ENCODE data around the gene SLC35F4.
"Not testable (repeated sequence)": the region's sequence is repeated elsewhere in the genome, so short reads cannot be mapped to it uniquely, and the experiment has no call there.

Gene SLC35F4

DNA sequence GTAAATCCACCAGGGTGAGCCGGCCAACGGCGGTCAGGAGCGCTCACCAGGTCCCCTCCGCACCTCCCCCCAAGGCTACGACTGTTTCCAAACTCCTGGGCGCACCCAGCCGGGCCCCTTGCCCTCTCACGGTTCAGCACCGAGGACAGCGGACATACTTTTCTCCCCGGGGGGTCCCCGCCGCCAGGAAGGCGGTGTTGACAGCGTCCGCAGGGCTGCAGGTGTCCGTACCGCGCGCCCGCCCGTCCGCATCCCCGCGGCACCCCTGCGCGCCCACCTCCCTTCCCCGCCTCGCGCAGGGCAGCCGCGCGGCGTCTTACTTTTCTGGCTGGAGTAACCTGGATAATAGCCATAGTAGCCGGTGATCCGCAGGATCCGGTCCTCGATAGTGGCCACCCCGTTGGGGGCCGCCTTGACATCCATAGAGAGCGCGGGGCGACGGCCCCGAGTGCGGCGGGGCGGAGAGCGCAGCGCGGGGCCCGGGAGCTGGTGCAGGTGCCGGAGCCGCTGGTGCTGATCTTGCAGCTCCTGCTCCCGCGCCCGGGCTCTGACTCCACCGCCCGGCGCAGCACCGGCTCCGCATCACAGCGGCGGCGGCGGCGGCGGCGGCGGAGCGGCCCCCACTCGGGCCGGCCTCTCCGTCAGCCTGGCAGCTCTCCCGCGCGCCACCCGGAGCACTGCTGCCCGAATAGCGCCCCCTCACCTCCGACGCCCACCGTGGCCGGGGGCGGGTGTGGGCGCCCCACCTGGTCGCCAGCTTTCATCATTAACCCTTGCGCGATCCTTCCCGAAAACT, at the start of gene SLC35F4:
Gene SLC35F4, minus strand, starts transcription at position 690 of the 796 bp plus-strand sequence.
- DNase-seq: peak; percentile 27

DNA sequence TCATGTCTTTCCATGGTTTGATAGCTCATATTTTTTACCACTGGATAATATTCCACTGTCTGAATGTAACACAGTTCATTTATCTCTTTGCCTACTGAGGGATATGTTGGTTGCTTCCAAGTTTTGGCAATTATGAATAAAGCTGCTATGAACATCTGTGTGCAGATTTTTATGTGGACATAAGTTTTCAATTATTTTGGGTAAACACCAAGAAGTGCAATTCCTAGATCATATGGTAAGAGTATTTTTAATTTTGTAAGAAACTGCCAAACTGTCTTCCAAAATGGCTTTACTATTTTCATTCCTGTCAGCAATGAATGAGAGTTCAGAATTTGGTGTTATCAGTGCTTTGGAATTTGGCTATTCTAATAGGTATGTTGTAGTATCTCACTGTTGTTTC, 43.7 kb upstream of the SLC35F4 start:
- DNase-seq: no peak

DNA sequence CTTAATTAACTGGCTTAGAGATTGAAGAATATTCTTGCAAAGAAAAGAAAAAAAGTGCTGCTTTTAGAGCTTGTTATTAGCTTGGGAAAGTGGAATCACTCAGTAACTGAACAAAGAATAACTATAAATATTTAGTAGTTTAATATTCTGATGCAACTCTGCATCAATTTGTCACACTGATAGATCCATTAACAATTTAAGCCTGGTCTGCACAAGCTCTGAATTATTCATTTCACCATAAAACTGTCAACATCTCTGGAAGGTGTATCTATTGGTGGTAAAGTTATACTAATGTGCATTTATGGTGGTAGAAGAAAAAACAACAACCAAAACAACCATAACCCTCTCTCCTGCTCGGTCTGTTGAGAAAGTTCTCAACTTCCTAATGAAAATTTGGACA, 38.1 kb upstream of the SLC35F4 start:
- DNase-seq: no peak

DNA sequence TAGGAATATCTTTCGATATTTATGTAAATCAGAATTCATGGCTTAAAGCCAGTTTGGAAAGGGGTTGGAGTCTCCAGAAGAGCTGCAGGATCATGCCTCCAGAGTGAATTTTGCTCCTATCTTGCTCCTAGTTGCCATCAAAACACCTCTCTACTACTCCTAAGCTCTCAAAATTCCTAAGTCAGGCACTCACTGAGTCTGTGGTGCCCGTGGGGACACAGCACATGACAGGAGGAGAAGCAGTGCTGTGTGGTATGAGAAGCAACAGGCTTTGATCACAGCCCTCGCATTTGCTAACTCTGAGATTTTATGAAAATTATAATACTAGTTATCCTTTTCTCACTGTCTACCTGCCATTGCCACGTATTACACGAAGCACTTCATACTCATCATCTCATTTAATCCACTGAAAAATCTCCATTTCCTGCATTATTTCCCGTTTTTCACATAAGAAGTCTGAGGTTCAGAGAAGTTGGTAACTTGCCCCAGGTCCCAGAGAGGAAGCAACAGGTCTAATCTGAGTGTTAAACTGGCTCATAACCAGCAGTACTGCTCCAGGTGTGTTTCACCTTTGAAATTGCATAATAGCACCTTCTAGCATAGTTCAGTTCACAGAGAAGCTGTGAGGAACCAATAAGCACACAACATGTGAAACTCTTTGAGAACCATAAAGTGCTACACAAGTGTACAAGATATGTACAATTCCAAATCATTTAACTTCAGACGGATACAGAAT, 33.1 kb upstream of the SLC35F4 start:
- no peak for DNase-seq

DNA sequence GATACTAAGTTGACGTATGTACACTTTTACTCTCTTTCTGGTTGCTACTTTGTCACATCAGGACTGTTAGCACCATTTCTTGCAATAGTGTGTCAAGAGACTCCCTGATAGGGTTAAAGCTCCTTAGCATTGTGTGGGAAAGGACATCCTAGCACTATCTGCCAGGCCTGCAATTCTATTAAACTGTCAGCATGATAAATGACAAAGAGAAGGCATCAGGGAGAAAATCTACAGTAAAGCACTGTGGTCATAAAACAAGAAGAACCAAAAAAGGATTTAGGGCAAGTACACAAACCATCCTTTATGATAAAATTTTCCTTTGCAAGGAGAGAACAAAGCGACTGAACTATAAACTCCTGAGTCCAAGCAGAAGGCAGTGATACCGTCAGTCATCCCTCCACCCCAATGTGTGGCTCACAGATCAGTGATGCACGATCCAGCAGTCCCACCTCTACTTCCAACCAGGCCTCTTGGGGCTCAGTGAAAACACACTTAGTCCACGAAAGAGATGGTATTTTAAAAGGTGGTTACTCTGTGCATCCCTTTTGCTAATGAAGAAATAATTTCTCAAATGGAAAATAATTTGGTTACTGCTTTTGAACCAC, 31.4 kb upstream of the SLC35F4 start:
- no peak for DNase-seq

DNA sequence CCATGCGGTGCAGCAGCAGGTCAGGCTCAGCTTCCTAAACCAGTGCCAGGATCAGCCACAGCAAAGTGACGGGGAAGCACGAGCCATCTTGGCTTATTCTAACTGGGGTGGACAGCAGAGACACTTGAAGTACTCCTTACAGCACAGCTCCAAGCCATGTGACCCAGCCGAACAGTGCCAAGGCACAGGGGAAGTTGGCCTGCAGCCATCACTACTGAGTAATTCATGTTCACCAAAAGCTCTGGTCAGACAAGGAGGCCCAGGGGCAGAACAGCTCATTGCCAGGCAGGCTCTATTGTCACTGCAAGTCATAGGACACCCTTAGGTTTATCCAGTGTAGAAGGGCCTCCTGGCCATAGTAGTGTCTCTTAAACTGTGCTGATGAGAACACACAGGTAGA, 23.4 kb upstream of the SLC35F4 start:
- DNase-seq: no peak

DNA sequence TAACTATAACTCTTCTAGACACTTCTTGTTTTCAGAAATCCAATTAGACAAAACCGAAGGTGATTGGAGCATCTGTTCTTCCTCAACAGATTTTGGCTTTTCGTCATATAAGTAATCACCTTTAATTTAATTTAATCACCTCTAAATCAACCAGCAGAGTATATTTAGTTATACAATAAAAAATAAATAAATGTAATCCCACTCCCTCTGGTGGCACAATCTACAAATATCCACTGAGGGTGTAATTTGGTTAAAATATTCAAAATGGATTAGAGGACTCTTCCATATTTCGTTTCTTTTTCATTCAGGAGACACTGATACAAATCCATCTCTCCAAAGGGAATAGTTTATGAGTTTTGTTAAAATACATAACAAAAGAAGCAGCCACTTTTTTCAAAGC, 18.3 kb upstream of the SLC35F4 start:
- DNase-seq: no peak

DNA sequence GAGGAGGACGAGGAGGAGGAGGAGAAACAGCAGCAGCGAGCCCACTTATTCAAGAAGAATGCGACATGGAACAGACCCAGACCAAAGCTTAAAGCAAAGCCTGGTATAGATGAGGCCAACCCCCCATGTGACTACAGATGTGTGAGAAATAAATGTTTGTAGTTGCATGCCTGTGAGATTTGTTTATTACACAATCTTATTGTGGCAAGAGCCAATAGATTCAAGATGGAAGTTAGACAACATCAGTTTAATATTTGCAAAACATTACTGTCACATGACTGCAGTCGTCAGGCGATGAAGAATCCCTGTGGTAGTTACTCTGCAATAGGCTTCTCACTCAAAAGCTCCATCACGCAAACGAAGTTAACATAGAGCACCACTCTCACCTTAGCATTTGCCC, 17.2 kb upstream of the SLC35F4 start:
- no peak for DNase-seq

DNA sequence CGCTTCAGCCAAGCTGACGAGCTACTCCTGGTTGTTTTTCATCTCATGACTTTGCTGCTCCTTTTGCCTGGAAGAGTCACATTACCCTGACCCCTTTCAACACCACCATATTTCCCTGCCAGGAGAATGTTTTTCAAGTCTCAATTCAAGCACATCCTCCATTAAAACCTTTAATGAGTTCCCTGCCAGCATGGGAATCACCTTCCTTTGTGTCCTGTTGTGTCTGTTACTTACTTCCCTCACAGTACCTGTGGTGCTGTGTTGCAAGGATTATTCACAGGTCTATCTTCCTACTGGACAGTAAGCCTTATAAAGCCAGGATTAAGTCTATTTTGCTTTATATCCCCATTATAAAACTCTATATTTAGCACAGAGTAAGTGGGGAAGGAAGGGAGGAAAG, 13.6 kb upstream of the SLC35F4 start:
- no peak for DNase-seq

DNA sequence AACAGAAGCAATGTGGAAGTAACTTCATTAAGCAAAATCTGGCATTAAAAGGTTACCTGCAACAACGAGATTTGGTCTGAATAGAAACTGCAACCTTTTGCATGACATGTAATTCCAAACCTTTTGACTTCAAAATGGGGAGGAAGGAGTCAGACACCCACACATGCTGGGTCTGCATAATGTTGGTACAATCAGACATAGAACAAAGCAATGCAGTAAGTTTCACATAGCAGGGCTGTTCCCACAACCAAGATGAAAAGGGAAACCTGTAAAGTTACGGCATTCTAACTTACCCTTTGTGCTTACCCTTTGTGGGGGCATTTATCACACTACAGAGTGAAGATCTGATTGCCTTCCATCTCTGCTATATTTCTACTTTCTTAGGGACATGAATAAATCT, 10.1 kb upstream of the SLC35F4 start:
- no peak for DNase-seq

DNA sequence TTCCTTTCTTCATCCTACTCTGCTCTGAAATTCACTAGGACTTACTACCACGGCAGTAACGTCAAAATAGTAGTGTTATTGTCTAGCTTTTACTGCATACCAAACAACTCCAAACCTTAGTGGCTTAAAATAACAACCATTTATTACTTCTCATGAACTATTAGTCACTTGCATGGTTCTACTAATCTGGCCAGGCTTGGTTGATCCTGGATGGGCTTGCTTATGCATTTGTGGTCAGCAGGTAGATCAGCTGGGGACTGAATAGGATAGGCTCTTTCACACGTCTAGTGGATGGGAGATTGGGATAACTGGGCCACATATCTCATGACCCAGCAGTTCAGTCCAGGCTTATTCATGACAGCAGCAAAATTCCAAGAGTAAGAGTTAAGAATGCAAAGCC, 9.4 kb upstream of the SLC35F4 start:
- no peak for DNase-seq

DNA sequence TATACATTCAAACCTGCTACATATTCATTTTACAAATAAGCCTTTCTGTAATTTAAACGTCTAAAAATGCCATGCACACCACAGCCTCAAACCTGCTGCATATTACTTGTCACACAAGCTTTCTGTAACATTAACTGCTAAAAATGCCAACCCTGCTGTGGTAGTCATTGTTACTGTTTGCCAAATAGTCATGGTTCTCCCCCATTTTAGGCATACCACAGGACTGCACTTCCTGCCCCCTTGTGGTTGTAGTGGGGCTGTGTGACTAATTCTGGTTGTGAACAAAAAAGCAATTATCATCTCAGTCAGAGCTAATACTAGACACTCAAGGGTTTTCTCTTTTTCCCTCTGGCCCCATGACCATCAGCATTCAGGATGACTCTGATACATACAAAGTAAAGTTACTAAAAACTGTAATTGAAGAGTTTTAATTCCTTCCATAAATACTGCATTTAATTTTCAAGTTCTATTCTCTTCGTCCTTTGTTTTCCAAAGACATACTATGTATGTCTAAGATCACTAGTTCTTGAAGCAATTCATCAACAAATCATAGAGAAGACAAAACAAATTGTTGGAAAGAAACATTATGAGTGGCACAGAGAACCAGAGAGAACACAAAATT, 5.7 kb upstream of the SLC35F4 start:
- DNase-seq: peak; percentile 58

DNA sequence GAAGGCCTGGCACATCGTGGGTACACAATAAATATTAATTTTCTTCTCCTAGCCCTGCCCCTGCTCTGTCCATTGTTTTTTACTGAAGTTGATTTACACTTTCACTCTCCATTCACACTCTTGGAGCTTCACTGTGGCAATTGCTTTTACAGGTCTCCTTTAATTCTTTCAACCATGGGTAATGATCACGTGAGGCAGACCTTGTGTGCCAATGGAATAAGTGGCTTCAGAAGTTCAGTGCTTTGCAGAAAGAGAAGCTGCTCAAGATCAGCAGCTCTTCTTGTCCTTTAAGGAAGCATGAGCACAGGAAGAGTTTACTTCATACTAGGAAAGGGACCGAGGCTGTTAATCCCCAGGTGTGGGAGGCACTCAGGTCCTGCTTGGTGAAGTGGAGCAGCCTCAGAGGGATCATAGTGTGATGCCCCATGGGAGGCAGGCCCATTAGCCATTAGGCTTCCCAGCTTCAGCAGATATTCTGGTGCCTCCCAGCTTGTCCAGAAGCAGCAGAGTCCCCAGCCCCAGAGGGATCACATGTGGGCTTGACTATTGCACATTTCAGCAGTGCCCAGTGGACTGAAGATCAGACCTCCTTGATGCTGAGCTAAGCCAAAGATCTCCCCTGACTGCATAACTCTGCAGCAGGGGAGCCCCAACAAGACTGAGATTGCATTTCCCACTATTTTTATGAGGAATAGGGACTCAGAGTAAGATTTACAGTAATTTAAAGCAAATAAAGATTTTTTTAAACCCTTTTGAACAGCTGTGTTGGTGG, 5.0 kb upstream of the SLC35F4 start:
- DNase-seq: no peak

DNA sequence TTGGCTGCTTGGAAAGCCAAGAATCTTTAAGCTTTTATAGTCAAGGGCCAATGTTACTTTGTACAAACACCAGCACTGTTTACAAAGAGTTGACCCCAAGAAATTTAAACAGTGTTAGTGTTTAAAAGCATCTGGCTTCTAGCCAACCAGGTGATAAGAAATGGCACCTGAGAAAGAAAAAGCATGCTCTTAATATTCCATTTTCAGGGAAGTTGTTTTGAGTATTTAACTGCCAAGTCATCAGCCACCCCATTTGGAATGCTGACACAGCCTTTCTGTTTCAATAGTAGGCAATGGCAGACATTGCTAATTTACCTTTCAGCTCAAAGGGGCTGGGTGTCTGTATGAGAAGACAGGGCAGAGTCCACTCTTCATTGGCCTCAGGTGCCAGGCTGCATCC, 3.7 kb upstream of the SLC35F4 start:
- no peak for DNase-seq

DNA sequence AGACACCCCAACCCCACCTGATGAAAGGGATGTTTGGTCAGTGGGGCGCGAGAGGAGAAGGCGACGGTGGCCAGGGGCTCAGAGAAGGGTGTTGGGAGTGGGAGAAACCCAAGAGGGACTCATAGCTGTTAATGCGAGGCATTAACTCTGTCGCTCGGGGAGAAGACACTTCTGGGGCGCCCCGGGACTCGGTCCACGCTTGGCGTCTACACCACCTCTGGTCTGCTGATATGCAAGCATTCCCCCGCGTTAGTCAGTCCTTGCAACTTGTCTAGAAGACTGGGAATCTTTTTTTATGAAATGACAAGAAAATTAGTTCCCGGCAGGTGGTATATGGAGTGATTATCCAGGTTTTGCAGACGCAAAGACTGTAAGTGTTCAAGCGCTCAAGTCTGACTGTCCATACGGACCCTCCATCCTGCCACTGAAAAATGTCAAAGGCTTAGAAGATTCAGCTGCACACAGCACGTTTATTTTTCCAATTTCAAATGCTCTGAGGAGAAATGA, 360 bp upstream of the SLC35F4 start:
- no peak for DNase-seq

DNA sequence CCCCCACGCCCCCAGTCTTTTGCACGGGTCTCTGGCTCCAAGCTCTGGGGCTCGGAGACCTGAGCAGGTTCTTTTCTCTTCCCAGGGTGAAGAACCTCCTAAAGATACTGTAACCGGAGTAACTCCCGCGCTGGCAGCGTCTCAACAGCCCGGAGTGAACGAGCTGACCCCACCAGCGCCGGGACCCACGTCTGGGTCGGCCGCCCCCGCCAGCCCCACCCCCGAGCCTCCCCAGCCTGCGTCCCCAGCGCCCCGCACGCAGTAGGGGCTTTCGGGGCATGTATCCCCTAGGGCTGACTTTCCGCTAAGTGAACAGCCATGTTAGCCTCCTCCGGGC, 858 bp downstream of the SLC35F4 start:
- no peak for DNase-seq

DNA sequence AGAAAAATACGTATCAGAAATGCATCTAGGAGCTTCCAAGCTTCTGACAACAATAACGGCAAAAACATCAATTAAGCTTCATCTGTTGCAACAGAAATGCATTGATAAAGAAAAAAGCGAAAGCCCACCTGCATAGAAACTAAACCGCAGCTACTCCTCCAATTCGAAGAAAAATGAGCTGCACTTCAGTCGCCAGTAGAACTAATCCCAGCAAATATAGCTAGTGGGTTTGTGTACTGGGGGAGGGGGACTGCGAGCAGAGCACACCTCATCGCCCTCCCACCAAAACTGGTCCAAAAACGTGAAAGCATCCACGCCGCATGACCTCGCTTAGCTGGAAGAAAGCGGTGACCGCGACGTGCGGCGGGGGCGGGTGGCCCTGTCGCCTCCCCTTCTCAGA, 1.2 kb downstream of the SLC35F4 start:
- DNase-seq: no peak

DNA sequence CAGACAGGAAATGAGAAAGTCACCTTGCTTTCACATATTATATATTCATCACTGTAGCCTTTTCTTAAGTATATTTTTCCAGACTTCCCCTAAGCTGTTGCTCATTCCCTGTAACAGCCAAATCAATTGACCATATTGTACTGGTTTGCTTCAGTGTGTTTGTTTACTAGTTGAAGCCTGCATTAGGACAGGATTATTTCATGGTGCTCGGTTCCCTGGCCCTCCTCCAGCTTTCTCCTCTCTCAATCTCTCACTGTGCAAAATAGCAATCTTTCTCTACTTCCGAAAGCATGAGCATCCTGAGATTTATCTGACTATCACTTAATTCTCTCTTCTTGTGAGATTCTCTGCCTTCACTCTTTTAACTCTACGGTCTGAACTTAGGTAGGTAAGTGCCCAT, 2.4 kb downstream of the SLC35F4 start:
- no peak for DNase-seq

DNA sequence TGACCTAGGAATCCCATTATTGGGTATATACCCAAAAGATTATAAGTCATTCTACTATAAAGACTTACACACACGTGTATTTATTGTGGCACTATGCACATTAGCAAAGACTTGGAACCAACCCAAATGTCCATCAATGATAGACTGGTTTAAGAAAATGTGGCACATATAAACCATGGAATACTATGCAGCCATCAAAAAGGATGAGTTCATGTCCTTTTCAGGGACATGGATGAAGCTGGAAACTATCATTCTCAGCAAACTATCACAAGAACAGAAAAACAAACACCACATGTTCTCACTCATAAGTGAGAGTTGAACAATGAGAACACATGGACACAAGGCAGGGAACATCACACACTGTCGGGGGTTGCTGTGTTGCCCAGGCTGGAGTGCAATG, 10.2 kb downstream of the SLC35F4 start:
- DNase-seq: not testable (repeated sequence)

DNA sequence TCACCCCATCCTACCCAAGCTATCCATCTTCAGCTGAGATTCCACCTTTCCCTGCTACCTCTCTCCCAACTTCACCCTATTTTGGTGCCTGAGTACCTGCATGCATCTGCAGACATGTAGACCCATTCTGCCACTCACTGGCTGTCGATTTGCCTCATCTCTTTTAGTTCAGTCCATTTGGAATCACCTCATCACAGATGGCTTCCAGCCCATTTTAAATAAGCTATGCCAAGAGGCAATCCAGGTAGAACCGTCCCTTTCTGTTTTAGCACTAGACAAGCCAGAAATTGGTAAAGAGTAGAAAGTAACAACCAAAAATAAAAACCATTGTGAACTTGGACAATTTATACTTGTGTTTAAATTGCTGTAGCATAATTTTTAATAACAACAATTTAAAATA, 11.3 kb downstream of the SLC35F4 start:
- DNase-seq: no peak

DNA sequence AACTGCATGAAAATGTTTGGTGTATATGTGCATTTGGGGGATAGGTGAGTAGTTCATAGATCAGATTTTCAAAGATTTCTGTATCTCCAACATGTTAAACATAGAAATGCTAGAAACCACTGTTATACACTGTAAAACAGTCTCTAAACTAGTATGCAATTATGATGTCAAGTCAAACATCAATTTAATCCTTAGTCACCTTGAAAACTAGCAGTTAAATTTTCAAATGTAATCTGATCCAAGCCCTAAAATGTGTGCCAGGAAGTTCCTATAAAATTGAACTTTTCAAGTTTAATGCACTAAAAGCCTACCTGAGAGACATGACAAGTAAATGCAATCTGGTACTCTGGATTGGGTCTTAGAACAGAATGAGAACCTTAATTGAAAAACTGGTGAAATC, 14.5 kb downstream of the SLC35F4 start:
- DNase-seq: no peak

DNA sequence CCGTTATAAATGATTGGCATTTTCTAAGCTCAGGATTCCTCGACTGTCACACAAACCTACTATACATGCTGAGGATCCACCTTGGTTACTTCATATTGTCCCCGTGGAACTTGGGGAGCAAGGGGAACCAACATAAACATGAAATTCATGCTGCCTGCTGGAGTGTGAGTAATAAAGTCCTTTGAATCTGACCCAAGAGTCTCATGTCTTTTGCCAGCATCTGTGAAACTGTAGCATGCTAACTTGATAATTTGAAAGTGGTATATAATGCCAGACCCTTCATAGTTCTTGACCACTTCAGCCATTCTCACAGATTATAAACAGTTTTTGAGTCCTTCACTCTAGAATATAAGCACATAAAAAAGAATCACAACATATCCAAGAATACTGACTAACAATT, 17.1 kb downstream of the SLC35F4 start:
- no peak for DNase-seq

DNA sequence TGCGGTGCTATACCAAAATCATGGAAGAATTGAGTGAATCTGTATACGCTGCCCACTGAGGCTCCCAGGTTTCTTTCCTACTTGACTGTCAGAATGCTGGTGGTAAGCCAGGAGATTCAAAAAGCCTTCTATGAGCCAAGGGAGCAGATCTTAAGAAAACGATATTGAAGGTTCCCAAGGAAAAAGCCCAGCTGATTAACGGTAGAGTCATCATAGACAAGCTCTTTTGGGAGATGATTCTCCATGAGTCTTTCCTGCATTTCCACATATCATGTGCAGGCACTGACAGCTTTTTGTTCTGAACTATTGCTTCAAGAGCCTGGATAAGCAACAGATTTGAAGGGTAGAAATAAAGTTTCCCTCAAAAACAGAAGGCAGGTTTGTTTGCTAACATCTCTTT, 17.5 kb downstream of the SLC35F4 start:
- no peak for DNase-seq
